ENCODE results near the gene CENPA.

The CENPA gene

DNA sequence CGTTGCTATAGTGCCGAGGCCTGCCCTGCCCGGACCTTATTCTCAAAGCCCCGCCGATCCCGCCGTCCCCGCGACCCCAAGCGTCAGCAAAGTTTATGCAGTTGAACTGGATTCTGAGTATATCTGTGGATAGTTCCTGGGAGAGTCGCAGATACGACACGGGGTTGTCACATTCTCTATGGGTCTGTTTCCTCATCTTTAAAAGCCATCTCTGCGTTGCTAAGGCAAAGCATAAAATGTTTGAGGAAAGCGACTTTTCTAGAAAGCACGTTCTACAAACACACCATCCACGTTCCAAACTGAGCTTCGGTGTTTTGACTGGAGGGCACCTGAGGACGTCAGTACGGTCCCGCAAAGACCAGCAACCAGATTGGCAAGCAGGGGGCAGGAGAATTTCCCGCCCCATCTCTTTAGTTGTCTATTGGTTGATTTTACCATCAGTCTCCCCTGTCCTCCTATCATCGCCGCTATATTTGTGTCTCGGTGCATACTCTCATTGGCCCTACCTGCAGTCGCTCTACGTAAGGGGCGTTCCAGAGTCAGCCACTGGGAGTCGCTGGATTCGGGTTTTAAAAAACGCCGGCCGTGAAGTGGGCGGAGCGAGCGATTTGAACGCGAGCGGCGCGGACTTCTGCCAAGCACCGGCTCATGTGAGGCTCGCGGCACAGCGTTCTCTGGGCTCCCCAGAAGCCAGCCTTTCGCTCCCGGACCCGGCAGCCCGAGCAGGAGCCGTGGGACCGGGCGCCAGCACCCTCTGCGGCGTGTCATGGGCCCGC, at the start of gene CENPA:
Gene CENPA, plus strand, starts transcription at position 626 of the 776 bp plus-strand sequence. Its CDS starts 141 bp downstream, at position 767.
- Histone ChIP-seq H3K36me3 (peaks cover 9 to 39% (median 35%) of the 10 kb centered on the region in 11 experiments), H3K27ac (peak within 1 kb of the TSS; percentile 15 to 94 (median 85); a peak in 21 of 22 replicates), H3K4me1 (peaks cover 26 to 51% (median 33%) of the 10 kb centered on the region in 10 experiments), H3K9ac (peak within 1 kb of the TSS; percentile 78 to 93 (median 89)), H3K4me2 (peak within 1 kb of the TSS; percentile 78 to 96 (median 89)), H3K9me3 (replicated peaks in 1 of 11) (peaks cover 5 to 18% (median 16%) of the 10 kb centered on the region in 11 experiments; a peak in 21 of 22 replicates), H3K4me3 (peak within 1 kb of the TSS; percentile 70 to 94 (median 82)), H4K20me1 (peaks cover 0 to 16% (median 0%) of the 10 kb centered on the region in 11 experiments; a peak in 3 of 22 replicates), H3K27me3 (no peaks in the 10 kb centered on the region)
- TF ChIP-seq Cebpa-rat (IDR thresholded peaks at IDR 0.05): no peak

DNA sequence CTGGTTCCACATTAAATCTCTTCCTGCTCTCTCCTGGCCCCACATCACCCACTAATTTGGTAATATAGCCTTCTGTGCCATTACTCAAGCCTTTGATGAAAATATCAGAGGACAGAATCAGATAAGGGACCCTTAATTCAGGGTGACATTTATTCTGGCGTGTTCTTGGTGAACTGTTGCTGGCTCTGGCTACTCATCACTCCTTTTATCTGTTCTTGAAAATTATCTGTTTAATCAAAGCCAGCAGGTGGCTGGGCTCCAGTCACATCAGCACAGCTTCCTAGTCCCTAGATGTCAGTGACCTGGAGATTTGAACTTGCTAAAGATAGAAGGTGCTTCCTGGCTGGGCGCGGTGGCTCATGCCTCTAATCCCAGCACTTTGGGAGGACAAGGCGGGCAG, 48.6 kb upstream of the CENPA start:
- H3K4me3 ChIP-seq: no peak overlapping the region
- no peak overlapping the region for H3K9ac ChIP-seq
- TF ChIP-seq Cebpa-rat (IDR thresholded peaks at IDR 0.05): no peak
- H3K9me3 ChIP-seq (replicated peaks in 1 of 11): no peaks in the 10 kb centered on the region
- peaks cover 0 to 7% (median 0%) of the 10 kb centered on the region in 11 experiments; a peak in 2 of 22 replicates for H4K20me1 ChIP-seq
- H3K4me2 ChIP-seq: no peak overlapping the region
- H3K4me1 ChIP-seq: peaks cover 7 to 31% (median 24%) of the 10 kb centered on the region in 10 experiments; a peak in 17 of 20 replicates
- no peaks in the 10 kb centered on the region for H3K36me3 ChIP-seq
- no peaks in the 10 kb centered on the region; a peak in 1 of 22 replicates for H3K27me3 ChIP-seq
- no peak overlapping the region for H3K27ac ChIP-seq

DNA sequence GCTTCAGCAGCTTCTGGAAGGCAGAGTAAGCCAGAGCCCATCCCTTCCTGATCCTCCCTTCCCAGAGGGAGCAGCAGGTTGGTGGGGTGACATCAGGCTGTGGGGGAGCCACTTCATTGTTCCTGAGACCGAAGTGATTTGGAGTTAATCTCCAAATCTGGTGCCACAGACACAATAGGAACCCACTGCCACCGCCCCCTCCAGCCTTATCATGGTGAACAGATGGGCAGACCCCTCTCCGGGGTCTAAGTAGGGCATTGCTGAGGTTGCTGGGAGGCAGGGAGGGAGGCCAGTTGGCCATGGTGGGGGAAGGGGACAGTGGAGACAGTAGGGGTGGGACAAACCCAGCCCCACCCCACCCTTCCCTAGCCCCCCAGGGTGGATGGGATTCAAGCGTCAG, 47.4 kb upstream of the CENPA start:
- no peak overlapping the region for H3K4me3 ChIP-seq
- no peak overlapping the region for H3K27ac ChIP-seq
- no peak overlapping the region for H3K4me2 ChIP-seq
- H4K20me1 ChIP-seq: peaks cover 0 to 7% (median 0%) of the 10 kb centered on the region in 11 experiments; a peak in 2 of 22 replicates
- H3K27me3 ChIP-seq: no peaks in the 10 kb centered on the region; a peak in 1 of 22 replicates
- peaks cover 7 to 34% (median 28%) of the 10 kb centered on the region in 10 experiments; a peak in 17 of 20 replicates for H3K4me1 ChIP-seq
- H3K9me3 ChIP-seq (replicated peaks in 1 of 11): no peaks in the 10 kb centered on the region
- no peak overlapping the region for H3K9ac ChIP-seq
- no peak for TF ChIP-seq Cebpa-rat (IDR thresholded peaks at IDR 0.05)
- no peaks in the 10 kb centered on the region for H3K36me3 ChIP-seq

DNA sequence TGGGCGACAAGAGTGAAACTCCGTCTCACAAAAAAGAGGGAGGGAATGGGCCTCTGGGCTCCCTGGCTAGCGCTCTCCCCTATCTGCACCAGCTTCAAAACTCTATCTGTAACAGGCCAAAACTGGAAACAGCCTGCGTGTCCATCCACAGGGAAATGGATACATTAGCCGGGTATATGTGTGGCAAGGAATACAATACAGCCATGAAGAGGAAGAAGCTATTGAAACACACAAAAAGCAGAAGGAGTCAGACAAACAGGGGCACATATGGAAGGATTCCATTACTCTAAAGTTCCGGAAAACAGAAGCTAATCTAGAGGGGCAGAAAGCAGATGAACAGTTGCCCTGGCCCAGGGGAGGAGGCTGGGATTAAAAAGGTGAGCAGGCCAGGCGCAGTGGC, 46.3 kb upstream of the CENPA start:
- Histone ChIP-seq H3K36me3 (no peaks in the 10 kb centered on the region), H3K4me2 (no peak overlapping the region), H3K27ac (no peak overlapping the region), H3K27me3 (no peaks in the 10 kb centered on the region; a peak in 1 of 22 replicates), H3K4me3 (no peak overlapping the region), H3K4me1 (peaks cover 7 to 34% (median 28%) of the 10 kb centered on the region in 10 experiments; a peak in 17 of 20 replicates), H3K9me3 (replicated peaks in 1 of 11) (no peaks in the 10 kb centered on the region), H3K9ac (no peak overlapping the region), H4K20me1 (peaks cover 0 to 7% (median 0%) of the 10 kb centered on the region in 11 experiments; a peak in 2 of 22 replicates)
- no peak for TF ChIP-seq Cebpa-rat (IDR thresholded peaks at IDR 0.05)

DNA sequence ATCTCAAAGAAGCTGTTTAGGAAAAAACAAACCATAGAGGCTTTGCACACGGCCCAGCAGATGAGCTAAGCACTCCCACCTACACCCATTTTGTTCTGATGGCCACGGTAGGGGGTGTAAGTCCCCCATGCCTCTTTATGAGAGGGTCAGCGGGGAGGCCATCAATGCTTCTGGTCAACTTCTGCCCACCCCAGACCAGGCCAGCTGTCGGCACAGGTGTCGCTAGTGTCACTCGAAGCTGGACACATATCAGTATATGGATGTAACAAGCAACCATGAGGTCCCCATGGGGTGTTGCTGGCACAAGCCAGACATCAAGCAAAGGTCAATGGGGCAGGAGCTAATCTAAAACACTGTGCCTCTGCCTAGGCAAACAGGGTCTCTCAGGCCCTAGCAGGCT, 45.5 kb upstream of the CENPA start:
- no peak overlapping the region for H3K4me3 ChIP-seq
- H3K4me1 ChIP-seq: peaks cover 7 to 34% (median 28%) of the 10 kb centered on the region in 10 experiments; a peak in 17 of 20 replicates
- TF ChIP-seq Cebpa-rat (IDR thresholded peaks at IDR 0.05): no peak
- peak overlapping the region; percentile 16 to 79 (median 72); a peak in 20 of 22 replicates for H3K4me2 ChIP-seq
- H3K27me3 ChIP-seq: no peaks in the 10 kb centered on the region; a peak in 1 of 22 replicates
- H3K27ac ChIP-seq: no peak overlapping the region
- H4K20me1 ChIP-seq: peaks cover 0 to 7% (median 0%) of the 10 kb centered on the region in 11 experiments; a peak in 2 of 22 replicates
- no peaks in the 10 kb centered on the region for H3K36me3 ChIP-seq
- no peaks in the 10 kb centered on the region for H3K9me3 ChIP-seq (replicated peaks in 1 of 11)
- H3K9ac ChIP-seq: peak overlapping the region in 1 of 11 experiments; percentile 37; a peak in 1 of 22 replicates

DNA sequence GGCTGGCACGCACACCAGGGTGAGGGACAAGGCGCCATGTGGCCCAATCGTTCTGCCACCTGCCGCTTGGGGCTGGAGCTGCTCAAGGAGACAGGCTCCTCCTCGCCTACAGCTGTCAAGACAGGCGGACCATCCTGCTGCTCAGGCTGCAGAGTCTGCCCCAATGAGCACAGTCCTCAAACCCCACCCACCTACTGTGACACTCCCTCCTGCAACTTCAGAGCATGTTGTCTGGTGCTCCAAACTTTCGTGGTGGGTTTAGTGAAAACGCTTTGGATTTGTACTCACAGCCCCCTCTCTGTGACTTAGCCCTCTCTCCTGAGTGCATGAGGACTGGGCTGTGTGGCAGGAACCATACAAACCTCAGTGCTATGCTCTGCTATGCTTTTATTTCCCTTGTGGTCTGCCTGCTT, 45.0 kb upstream of the CENPA start:
- H3K9me3 ChIP-seq (replicated peaks in 1 of 11): no peaks in the 10 kb centered on the region
- H4K20me1 ChIP-seq: peaks cover 0 to 7% (median 0%) of the 10 kb centered on the region in 11 experiments; a peak in 2 of 22 replicates
- no peaks in the 10 kb centered on the region; a peak in 1 of 22 replicates for H3K27me3 ChIP-seq
- no peak for TF ChIP-seq Cebpa-rat (IDR thresholded peaks at IDR 0.05)
- H3K4me1 ChIP-seq: peaks cover 7 to 34% (median 28%) of the 10 kb centered on the region in 10 experiments; a peak in 17 of 20 replicates
- no peaks in the 10 kb centered on the region for H3K36me3 ChIP-seq
- peak overlapping the region; percentile 16 to 79 (median 72); a peak in 21 of 22 replicates for H3K4me2 ChIP-seq
- H3K4me3 ChIP-seq: no peak overlapping the region
- H3K9ac ChIP-seq: peak overlapping the region in 1 of 11 experiments; percentile 37; a peak in 1 of 22 replicates
- no peak overlapping the region for H3K27ac ChIP-seq

DNA sequence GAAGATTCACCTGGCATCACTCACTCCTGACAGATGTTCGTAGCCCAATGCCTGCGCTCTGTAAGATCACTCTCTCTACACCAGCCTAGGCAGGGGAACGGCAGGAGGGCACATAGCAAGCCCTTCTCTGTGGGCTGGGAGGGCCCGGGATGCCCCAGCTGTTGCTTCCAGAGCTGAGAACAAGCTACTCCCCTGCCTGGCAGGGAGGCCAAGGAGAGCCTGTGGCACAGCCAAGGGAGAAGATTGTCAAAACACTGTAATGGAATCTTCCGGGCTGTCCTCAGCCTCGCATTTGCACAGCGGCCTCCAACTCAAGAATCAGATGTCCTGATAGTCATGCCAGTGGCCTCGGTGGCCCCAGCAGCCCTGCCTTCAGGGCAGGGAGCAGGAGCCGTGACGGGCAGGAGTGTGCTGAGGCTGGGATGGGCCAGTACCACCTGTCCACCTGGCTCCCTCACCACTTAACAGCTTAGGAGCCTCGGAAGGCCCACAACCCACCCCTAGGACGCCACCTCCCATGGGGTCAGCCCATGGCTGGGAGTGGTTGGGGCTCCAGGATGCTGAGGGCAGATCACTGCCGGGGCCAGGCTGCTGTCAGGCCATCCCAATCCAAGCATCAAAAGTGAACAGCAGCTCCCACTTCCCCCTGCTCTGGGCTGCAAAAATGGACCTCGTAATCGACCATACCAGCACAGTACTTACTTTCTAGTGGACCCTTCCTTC, 43.6 kb upstream of the CENPA start:
- Histone ChIP-seq H3K27ac (no peak overlapping the region), H3K4me3 (no peak overlapping the region)
- TF ChIP-seq Cebpa-rat (IDR thresholded peaks at IDR 0.05): no peak

DNA sequence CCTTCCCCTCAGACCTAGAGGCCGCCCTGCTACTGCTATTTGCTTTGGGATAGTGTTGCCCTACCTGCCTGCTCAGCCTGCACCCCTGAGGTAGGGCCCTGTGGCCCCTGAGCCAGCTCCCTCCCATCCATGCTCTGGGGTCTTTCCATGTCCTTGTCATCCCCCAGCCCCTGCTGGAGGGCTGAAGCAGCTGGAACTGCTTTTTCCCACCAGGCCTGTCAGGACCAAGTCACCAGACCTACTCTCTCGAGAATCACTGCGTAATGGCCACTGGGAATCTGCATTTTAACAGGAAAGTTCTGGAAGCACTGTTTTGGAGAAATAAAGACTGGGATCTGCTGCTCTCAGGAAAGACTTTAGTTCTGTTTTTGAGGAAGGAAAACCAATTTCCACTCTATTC, 42.0 kb upstream of the CENPA start:
- 0 out of 22 replicates have a peak overlapping the region, but pooled peaks of 1 of the 11 experiments have one; percentile 14 for H3K9ac ChIP-seq
- no peaks in the 10 kb centered on the region for H3K9me3 ChIP-seq (replicated peaks in 1 of 11)
- H3K27me3 ChIP-seq: no peaks in the 10 kb centered on the region; a peak in 1 of 22 replicates
- peaks cover 7 to 34% (median 27%) of the 10 kb centered on the region in 10 experiments; a peak in 17 of 20 replicates for H3K4me1 ChIP-seq
- no peak overlapping the region for H3K4me2 ChIP-seq
- no peak overlapping the region for H3K4me3 ChIP-seq
- H4K20me1 ChIP-seq: peaks cover 0 to 7% (median 0%) of the 10 kb centered on the region in 11 experiments; a peak in 2 of 22 replicates
- H3K36me3 ChIP-seq: no peaks in the 10 kb centered on the region
- no peak overlapping the region for H3K27ac ChIP-seq
- TF ChIP-seq Cebpa-rat (IDR thresholded peaks at IDR 0.05): no peak

More for the DNA sequence above, 43.6 kb upstream of the CENPA start:
- Histone ChIP-seq H3K9ac (no peak overlapping the region), H3K9me3 (replicated peaks in 1 of 11) (no peaks in the 10 kb centered on the region), H3K4me1 (peaks cover 7 to 34% (median 28%) of the 10 kb centered on the region in 10 experiments; a peak in 17 of 20 replicates), H3K36me3 (no peaks in the 10 kb centered on the region), H4K20me1 (peaks cover 0 to 7% (median 0%) of the 10 kb centered on the region in 11 experiments; a peak in 2 of 22 replicates), H3K27me3 (no peaks in the 10 kb centered on the region; a peak in 1 of 22 replicates), H3K4me2 (peak overlapping the region in 7 of 11 experiments; percentile 29 to 79 (median 72); a peak in 3 of 22 replicates)
